Measurements from ENCODE around the gene RERE. TPM values are rescaled to one million over a fixed set of nuclear protein-coding genes. Genes with fewer than 3 reads are reported as not detected.
A peak's percentile ranks its signal among the peaks of the same experiment; 100 is the strongest.

The RERE gene
- total RNA-seq, 1 experiment from 2014 or later: 161 TPM

DNA sequence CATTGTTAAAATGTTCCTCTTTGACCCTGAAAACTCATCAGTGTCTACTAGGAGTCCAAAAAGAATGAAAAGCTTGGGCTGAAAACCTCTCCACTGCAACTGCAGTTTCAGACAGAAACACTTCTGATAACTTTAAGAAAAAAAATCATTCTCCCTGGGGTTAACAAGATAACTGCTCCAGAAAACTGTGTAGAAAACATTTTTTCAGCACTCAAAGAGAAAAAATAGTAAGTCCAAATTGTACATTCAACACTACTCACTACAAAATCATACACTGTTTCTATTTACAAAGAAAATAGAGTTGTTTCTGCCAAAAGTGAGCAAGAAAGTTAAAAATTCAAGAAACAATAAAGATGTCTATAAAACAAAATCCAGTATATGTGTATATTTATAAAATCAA is 157.8 kb downstream of the RERE start:
- Mint-ChIP-seq H3K27me3 (ENCODE audit: low read depth) (no peaks in the 10 kb centered on the region), H3K27ac (no peak overlapping the region), H3K4me3 (no peak overlapping the region), H3K36me3 (peaks cover 19% of the 10 kb centered on the region), H3K4me1 (peaks cover 15% of the 10 kb centered on the region), H3K9me3 (no peaks in the 10 kb centered on the region)
- ChIA-PET CTCF (interaction anchor here (1.2 to 1.8 kb wide), 2 partner anchors 12 to 67 kb away, joined by 3 to 5 read pairs; no protein-coding TSS in a partner anchor), POLR2A (no interaction called here)
- no peak for TF ChIP-seq NR1H2 (CRISPR knock-in tag; IDR thresholded peaks at IDR 0.05)
- no peak for DNase-seq (ENCODE audit: low spot score)
- no peak for ATAC-seq

DNA sequence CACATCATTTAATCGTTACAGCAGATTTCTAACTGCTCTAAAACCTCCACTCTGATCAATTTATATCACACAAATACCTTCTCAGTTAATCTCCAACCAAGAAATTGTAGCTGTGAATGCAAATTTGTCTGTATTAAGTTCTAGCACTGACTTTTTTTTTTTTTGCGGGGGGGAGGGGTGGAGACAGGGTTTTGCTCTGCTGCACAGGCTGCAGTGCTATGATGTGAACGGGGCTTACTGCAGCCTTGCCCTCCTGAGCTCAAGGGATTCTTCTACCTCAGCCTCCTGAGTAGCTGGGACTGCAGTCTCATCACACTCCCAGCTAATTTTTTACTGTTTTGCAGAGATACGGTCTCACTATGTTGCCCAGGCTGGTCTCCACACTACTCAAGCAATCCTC is 163.6 kb downstream of the RERE start:
- Mint-ChIP-seq H3K36me3 (peaks cover 27% of the 10 kb centered on the region), H3K4me1 (peaks cover 35% of the 10 kb centered on the region), H3K9me3 (no peaks in the 10 kb centered on the region), H3K27ac (no peak overlapping the region), H3K4me3 (no peak overlapping the region), H3K27me3 (ENCODE audit: low read depth) (no peaks in the 10 kb centered on the region)
- TF ChIP-seq, protein P1, sequence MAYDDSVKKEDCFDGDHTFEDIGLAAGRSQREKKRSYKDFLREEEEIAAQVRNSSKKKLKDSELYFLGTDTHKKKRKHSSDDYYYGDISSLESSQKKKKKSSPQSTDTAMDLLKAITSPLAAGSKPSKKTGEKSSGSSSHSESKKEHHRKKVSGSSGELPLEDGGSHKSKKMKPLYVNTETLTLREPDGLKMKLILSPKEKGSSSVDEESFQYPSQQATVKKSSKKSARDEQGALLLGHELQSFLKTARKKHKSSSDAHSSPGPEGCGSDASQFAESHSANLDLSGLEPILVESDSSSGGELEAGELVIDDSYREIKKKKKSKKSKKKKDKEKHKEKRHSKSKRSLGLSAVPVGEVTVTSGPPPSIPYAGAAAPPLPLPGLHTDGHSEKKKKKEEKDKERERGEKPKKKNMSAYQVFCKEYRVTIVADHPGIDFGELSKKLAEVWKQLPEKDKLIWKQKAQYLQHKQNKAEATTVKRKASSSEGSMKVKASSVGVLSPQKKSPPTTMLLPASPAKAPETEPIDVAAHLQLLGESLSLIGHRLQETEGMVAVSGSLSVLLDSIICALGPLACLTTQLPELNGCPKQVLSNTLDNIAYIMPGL (CRISPR knock-in tag; IDR thresholded peaks at IDR 0.05): no peak
- TF ChIP-seq RORB (CRISPR knock-in tag; IDR thresholded peaks at IDR 0.05) (no peak), ELF4 (CRISPR knock-in tag; IDR thresholded peaks at IDR 0.05; ENCODE audit: low read depth) (no peak), ETV6 (CRISPR knock-in tag; IDR thresholded peaks at IDR 0.05) (no peak)
- TF ChIP-seq, protein P2, sequence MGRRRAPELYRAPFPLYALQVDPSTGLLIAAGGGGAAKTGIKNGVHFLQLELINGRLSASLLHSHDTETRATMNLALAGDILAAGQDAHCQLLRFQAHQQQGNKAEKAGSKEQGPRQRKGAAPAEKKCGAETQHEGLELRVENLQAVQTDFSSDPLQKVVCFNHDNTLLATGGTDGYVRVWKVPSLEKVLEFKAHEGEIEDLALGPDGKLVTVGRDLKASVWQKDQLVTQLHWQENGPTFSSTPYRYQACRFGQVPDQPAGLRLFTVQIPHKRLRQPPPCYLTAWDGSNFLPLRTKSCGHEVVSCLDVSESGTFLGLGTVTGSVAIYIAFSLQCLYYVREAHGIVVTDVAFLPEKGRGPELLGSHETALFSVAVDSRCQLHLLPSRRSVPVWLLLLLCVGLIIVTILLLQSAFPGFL (CRISPR knock-in tag; IDR thresholded peaks at IDR 0.05; ENCODE audit: borderline replicate concordance): no peak
- TF ChIP-seq, protein P3, sequence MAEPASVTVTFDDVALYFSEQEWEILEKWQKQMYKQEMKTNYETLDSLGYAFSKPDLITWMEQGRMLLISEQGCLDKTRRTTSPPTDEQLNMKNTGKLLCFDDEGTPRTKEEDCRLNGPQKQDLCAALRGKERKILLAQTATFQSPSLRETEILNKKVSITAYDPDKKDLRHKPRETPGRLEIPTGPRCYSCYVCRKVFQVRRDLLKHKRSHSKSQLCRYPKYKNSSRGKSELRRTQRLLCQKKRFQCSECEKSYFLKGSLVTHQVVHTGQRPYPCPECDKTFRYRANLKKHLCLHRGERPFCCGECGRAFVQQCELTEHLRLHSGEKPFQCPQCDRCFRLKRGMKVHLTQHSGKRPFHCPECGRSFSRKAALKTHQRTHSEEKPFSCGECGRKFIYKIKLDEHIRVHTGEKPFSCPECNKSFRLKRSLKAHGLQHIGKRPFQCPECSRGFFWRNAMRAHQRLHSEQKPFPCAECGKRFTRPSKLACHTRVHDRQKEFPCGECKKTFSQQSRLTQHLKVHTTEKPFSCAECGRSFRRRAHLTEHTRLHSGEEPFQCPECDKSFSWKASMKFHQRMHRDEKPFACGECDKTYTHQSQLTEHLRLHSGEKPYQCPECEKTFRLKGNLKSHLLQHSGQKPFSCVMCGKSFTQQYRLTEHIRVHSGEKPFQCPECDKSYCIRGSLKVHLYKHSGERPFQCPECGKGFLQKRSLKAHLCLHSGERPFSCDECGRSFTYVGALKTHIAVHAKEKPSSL (CRISPR knock-in tag; conservative IDR thresholded peaks at IDR 0.05): no peak
- ATAC-seq: 0 out of 2 replicates have a peak, but pooled peaks have one; percentile 26
- no peak for DNase-seq (ENCODE audit: low spot score)
- ChIA-PET CTCF (interaction anchor here (0.7 to 1.2 kb wide), 3 partner anchors 93 to 776 kb away, joined by 3 to 4 read pairs (median 3); no protein-coding TSS in a partner anchor), POLR2A (no interaction called here)

DNA sequence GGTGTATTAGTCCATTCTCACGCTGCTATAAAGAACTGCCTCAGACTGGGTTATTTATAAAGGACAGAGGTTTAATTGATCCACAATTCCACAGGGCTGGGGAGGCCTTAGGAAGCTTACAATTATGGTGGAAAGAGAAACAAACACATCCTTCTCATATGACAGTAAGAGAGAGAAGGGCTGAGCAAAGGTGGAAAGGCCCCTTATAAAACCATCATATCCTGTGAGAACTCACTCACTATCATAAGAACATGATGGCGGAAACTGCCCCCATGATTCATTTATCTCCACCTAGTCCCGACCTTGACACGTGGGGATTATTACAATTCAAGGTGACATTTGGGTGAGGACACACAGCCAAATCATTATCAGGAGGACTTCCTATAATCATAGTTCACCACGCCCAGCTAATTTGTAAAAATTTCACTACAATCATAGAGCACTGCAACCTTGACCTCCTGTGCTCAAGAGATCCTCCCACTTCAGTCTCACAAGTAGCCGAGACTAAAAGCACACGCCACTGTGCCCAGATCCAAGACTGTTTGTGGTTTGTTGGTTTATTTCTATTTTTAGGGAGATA is 164.9 kb downstream of the RERE start:
- TF ChIP-seq, protein P4, sequence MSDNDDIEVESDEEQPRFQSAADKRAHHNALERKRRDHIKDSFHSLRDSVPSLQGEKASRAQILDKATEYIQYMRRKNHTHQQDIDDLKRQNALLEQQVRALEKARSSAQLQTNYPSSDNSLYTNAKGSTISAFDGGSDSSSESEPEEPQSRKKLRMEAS (CRISPR knock-in tag; IDR thresholded peaks at IDR 0.05): no peak
- TF ChIP-seq FOXP1 (CRISPR knock-in tag; IDR thresholded peaks at IDR 0.05; ENCODE audit: borderline replicate concordance): no peak
- TF ChIP-seq GTF2I (CRISPR knock-in tag; conservative IDR thresholded peaks at IDR 0.05): no peak
- TF ChIP-seq, protein P5, sequence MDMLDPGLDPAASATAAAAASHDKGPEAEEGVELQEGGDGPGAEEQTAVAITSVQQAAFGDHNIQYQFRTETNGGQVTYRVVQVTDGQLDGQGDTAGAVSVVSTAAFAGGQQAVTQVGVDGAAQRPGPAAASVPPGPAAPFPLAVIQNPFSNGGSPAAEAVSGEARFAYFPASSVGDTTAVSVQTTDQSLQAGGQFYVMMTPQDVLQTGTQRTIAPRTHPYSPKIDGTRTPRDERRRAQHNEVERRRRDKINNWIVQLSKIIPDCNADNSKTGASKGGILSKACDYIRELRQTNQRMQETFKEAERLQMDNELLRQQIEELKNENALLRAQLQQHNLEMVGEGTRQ (CRISPR knock-in tag; IDR thresholded peaks at IDR 0.05): no peak
- TF ChIP-seq ZNF396 (CRISPR knock-in tag; IDR thresholded peaks at IDR 0.05; ENCODE audit: borderline replicate concordance): no peak
- no peak for TF ChIP-seq IRF2 (CRISPR knock-in tag; IDR thresholded peaks at IDR 0.05; ENCODE audit: borderline replicate concordance, low read depth)
- TF ChIP-seq, protein P6, sequence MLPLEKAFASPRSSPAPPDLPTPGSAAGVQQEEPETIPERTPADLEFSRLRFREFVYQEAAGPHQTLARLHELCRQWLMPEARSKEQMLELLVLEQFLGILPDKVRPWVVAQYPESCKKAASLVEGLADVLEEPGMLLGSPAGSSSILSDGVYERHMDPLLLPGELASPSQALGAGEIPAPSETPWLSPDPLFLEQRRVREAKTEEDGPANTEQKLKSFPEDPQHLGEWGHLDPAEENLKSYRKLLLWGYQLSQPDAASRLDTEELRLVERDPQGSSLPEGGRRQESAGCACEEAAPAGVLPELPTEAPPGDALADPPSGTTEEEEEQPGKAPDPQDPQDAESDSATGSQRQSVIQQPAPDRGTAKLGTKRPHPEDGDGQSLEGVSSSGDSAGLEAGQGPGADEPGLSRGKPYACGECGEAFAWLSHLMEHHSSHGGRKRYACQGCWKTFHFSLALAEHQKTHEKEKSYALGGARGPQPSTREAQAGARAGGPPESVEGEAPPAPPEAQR (CRISPR knock-in tag; IDR thresholded peaks at IDR 0.05): no peak
- TF ChIP-seq, protein P3 (CRISPR knock-in tag; conservative IDR thresholded peaks at IDR 0.05): no peak
- TF ChIP-seq GRHL2 (CRISPR knock-in tag; IDR thresholded peaks at IDR 0.05; ENCODE audit: insufficient replicate concordance, severe bottlenecking): no peak
- TF ChIP-seq, protein P7, sequence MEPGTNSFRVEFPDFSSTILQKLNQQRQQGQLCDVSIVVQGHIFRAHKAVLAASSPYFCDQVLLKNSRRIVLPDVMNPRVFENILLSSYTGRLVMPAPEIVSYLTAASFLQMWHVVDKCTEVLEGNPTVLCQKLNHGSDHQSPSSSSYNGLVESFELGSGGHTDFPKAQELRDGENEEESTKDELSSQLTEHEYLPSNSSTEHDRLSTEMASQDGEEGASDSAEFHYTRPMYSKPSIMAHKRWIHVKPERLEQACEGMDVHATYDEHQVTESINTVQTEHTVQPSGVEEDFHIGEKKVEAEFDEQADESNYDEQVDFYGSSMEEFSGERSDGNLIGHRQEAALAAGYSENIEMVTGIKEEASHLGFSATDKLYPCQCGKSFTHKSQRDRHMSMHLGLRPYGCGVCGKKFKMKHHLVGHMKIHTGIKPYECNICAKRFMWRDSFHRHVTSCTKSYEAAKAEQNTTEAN (CRISPR knock-in tag; IDR thresholded peaks at IDR 0.05): no peak
- ChIA-PET CTCF (no interaction called here), POLR2A (no interaction called here)
- no peaks in the 10 kb centered on the region for H3K9me3 Mint-ChIP-seq
- H3K27ac Mint-ChIP-seq: peak overlapping the region; percentile 44
- peaks cover 37% of the 10 kb centered on the region for H3K4me1 Mint-ChIP-seq
- H3K4me3 Mint-ChIP-seq: no peak overlapping the region
- no peaks in the 10 kb centered on the region for H3K27me3 Mint-ChIP-seq (ENCODE audit: low read depth)
- DNase-seq (ENCODE audit: low spot score) (no peak), ATAC-seq (no peak)
- H3K36me3 Mint-ChIP-seq: peaks cover 27% of the 10 kb centered on the region

Data from WTC11 (cell line).